Measurements from ENCODE around the gene PTPRG. TPM values are rescaled to one million over a fixed set of nuclear protein-coding genes. Genes with fewer than 3 reads are reported as not detected.
"Not testable (repeated sequence)": the region's sequence is repeated elsewhere in the genome, so short reads cannot be mapped to it uniquely, and the experiment has no call there.

PTPRG gene
- total RNA-seq, 1 donor from 2014 or later = 119 TPM

GRCh38 chr3:62007036-62007435, 445.7 kb downstream of the PTPRG start:
- peak; percentile 89 for DNase-seq (ENCODE audit: low read depth)

GRCh38 chr3:62010989-62011388, 449.6 kb downstream of the PTPRG start:
- DNase-seq (ENCODE audit: low read depth) = no peak

- DNase-seq (ENCODE audit: low read depth) = no peak
Observed at GRCh38 chr3:62011666-62012065, 450.3 kb downstream of the PTPRG start.

- no peak for DNase-seq (ENCODE audit: low read depth)
Observed at GRCh38 chr3:62013951-62014350, 452.6 kb downstream of the PTPRG start.

- no peak for DNase-seq (ENCODE audit: low read depth)
Observed at GRCh38 chr3:62015111-62015510, 453.7 kb downstream of the PTPRG start.

- no peak for DNase-seq (ENCODE audit: low read depth)
Observed at GRCh38 chr3:62019906-62020305, 458.5 kb downstream of the PTPRG start.

- no peak for DNase-seq (ENCODE audit: low read depth)
Observed at GRCh38 chr3:62020706-62021105, 459.3 kb downstream of the PTPRG start.

GRCh38 chr3:62022312-62022711, 460.9 kb downstream of the PTPRG start:
- DNase-seq (ENCODE audit: low read depth) = no peak

GRCh38 chr3:62024882-62025281, 463.5 kb downstream of the PTPRG start:
- no peak for DNase-seq (ENCODE audit: low read depth)

- no peak for DNase-seq (ENCODE audit: low read depth)
Observed at GRCh38 chr3:62025913-62026312, 464.5 kb downstream of the PTPRG start.

GRCh38 chr3:62027241-62027640, 465.9 kb downstream of the PTPRG start:
- DNase-seq (ENCODE audit: low read depth) = no peak

- peak; percentile 11 for DNase-seq (ENCODE audit: low read depth)
Observed at GRCh38 chr3:62027796-62028195, 466.4 kb downstream of the PTPRG start.

- no peak for DNase-seq (ENCODE audit: low read depth)
Observed at GRCh38 chr3:62028236-62028635, 466.9 kb downstream of the PTPRG start.

- no peak for DNase-seq (ENCODE audit: low read depth)
Observed at GRCh38 chr3:62032738-62033137, 471.4 kb downstream of the PTPRG start.

GRCh38 chr3:62035402-62036057, 474.2 kb downstream of the PTPRG start:
- DNase-seq (ENCODE audit: low read depth) = peak; percentile 51

GRCh38 chr3:62036726-62037125, 475.4 kb downstream of the PTPRG start:
- no peak for DNase-seq (ENCODE audit: low read depth)

GRCh38 chr3:62038798-62039197, 477.4 kb downstream of the PTPRG start:
- not testable (repeated sequence) for DNase-seq (ENCODE audit: low read depth)

GRCh38 chr3:62039586-62039985, 478.2 kb downstream of the PTPRG start:
- DNase-seq (ENCODE audit: low read depth) = no peak

- DNase-seq (ENCODE audit: low read depth) = no peak
Observed at GRCh38 chr3:62041681-62042080, 480.3 kb downstream of the PTPRG start.

- no peak for DNase-seq (ENCODE audit: low read depth)
Observed at GRCh38 chr3:62044874-62045411, 483.6 kb downstream of the PTPRG start.

GRCh38 chr3:62046326-62046725, 485.0 kb downstream of the PTPRG start:
- DNase-seq (ENCODE audit: low read depth) = peak; percentile 29

GRCh38 chr3:62048577-62048976, 487.2 kb downstream of the PTPRG start:
- no peak for DNase-seq (ENCODE audit: low read depth)

GRCh38 chr3:62049033-62049432, 487.7 kb downstream of the PTPRG start:
- no peak for DNase-seq (ENCODE audit: low read depth)

- peak; percentile 29 for DNase-seq (ENCODE audit: low read depth)
Observed at GRCh38 chr3:62051506-62051905, 490.1 kb downstream of the PTPRG start.
